Thoracic aorta (tissue), 2 donors: ENCODE data around the gene PTPN23. TPM values are rescaled to one million over a fixed set of nuclear protein-coding genes. Genes with fewer than 3 reads are reported as not detected.

ENCODE experiments used
- ATAC-seq: fragments of 150-250 bp; one replicate; pipeline ENCODE4 v1.8.0; 2017; ENCODE audit warnings: low read depth; ENCODE audit not compliant: insufficient number of reproducible peaks, low FRiP score
- DNase-seq: peaks from one replicate; pipeline ENCODE4 v3.0.0-alpha.2; 2020; ENCODE audit warnings: low spot score
- H3K27ac ChIP-seq, 2 donors: fragments of 200-600 bp; sonication (generic); 1 replicate in 1 of 2; 2 replicates in 1 of 2; pipeline ENCODE4 v1.5.1; 2016; ENCODE audit warnings: mild to moderate bottlenecking in 2 of 2, moderate library complexity in 2 of 2
- H3K27me3 ChIP-seq: fragments of 200-600 bp; sonication (generic); replicated peaks from 2 replicates; pipeline ENCODE4 v1.6.0; 2016; ENCODE audit warnings: mild to moderate bottlenecking; ENCODE audit not compliant: insufficient read depth
- H3K36me3 ChIP-seq: fragments of 200-600 bp; sonication (generic); one replicate; pipeline ENCODE4 v1.5.1; 2016
- H3K4me1 ChIP-seq, 2 donors: fragments of 200-600 bp; sonication (generic); 1 replicate in 1 of 2; 2 replicates in 1 of 2; pipeline versions ENCODE4 v1.5.1 to v1.6.0; 2016; ENCODE audit warnings: low read depth in 2 of 2, mild to moderate bottlenecking in 1 of 2; ENCODE audit not compliant: control insufficient read depth in 1 of 2
- H3K4me3 ChIP-seq: fragments of 200-600 bp; sonication (generic); 2 replicates; pipeline ENCODE4 v1.5.1; 2016; ENCODE audit warnings: mild to moderate bottlenecking
- H3K9me3 ChIP-seq: fragments of 200-600 bp; sonication (generic); 2 replicates; pipeline ENCODE4 v1.5.1; 2016
- CTCF ChIP-seq: fragments of 200-600 bp; sonication (generic); IDR thresholded peaks from one replicate; pipeline ENCODE4 v1.5.1; 2019; ENCODE audit warnings: antibody characterized with exemption
- total RNA-seq, 2 donors: library from RNA; depleted of rRNA; stranded (reverse); fragments of >200 nt; gene quantifications; one replicate each; pipeline versions ENCODE4 v1.1.0 to v1.2.3, GENCODE V29; 2016

PTPN23 gene
- total RNA-seq, 2 donors from 2014 or later, result 32.2 to 50.4 TPM

GRCh38 chr3:47416041-47416440, 35.2 kb downstream of the PTPN23 start:
- Histone ChIP-seq H3K4me1 (peaks cover 0 to 5% of the 10 kb centered on the region in 2 donors), H3K27ac (no peak overlapping the region), H3K9me3 (no peaks in the 10 kb centered on the region), H3K4me3 (no peak overlapping the region), H3K27me3 (no peaks in the 10 kb centered on the region), H3K36me3 (peaks cover 62% of the 10 kb centered on the region)
- TF ChIP-seq CTCF, result no peak
- no peak for ATAC-seq
- no peak for DNase-seq

GRCh38 chr3:47418167-47419082, 37.6 kb downstream of the PTPN23 start:
- no peak for TF ChIP-seq CTCF
- DNase-seq (no peak), ATAC-seq (no peak)
- H3K4me3 ChIP-seq, result no peak overlapping the region
- H3K4me1 ChIP-seq, result peaks cover 8 to 17% of the 10 kb centered on the region in 2 donors
- no peaks in the 10 kb centered on the region for H3K27me3 ChIP-seq
- H3K9me3 ChIP-seq, result no peaks in the 10 kb centered on the region
- peaks cover 40% of the 10 kb centered on the region for H3K36me3 ChIP-seq
- H3K27ac ChIP-seq, result no peak overlapping the region

DNA sequence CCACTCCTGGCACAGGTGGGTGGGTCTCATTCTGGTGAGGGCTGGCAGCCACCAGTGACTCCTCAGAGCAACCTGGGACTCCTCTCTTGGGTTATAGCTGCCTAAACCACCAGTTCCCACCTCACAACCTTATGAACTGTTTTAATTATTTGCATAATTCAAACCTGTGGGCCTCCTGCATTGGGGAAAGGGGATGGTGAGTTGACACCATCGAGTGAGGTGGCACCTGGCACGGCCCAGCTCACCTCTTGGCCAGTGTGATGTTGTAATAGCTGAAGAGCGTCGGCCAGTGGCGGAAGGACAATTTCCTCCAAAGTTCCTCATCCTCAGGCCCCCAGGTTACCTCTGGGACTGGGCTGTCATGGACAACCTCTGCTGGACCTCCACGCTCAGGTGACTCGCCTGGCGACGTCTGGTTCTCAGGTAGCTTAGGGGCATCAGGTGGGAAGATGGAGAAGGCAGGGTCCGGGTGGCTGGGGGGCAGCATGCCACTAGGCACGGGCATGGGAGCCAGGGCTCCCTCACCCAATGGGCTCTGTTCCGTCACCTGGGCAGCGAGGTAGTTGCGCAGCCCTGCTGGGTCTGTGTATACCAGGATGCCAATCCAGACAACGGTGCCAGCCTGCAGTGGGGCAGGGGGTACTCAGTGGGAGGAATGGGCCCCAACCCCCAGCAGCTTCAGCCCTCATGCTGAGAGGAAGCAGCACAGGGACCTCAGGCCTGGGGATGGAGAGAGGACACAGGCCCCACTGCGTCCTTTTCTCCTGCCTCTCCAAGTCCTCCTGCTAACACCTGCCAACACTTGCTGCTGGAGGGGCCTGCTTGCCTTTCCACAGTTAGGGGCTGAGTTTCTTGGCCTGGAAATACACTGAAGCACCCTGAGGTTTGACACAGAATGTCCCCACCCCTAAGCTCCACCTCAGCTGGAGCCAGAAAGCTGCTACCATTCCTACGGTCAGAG, 38.5 kb downstream of the PTPN23 start:
- Histone ChIP-seq H3K4me3 (no peak overlapping the region), H3K27ac (no peak overlapping the region), H3K27me3 (no peaks in the 10 kb centered on the region), H3K4me1 (peaks cover 8 to 17% of the 10 kb centered on the region in 2 donors), H3K36me3 (peaks cover 37% of the 10 kb centered on the region), H3K9me3 (no peaks in the 10 kb centered on the region)
- DNase-seq (no peak), ATAC-seq (no peak)
- TF ChIP-seq CTCF, result no peak

DNA sequence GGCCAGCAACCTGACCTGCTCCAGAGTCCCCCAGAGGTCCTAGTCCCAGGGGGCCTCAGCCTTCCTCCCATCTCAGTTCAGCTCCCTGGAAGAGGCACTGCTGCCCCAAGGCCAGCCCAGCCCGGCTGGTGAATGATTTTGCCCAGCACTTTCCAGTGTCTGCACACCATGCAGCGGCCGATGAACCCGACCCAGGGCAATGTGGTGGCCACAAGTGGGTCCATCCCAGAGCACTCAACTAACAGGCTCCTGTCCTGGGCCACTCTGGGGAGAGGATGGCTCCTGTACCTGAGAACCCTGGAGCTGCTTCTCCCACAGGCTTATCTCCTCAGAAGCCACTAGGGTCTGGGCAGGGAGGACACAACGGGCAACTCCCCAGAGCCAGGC, 39.2 kb downstream of the PTPN23 start:
- Histone ChIP-seq H3K36me3 (peaks cover 36% of the 10 kb centered on the region), H3K27ac (no peak overlapping the region), H3K27me3 (no peaks in the 10 kb centered on the region), H3K9me3 (no peaks in the 10 kb centered on the region), H3K4me1 (peaks cover 8 to 17% of the 10 kb centered on the region in 2 donors), H3K4me3 (no peak overlapping the region)
- no peak for ATAC-seq
- DNase-seq, result no peak
- no peak for TF ChIP-seq CTCF
